Epithelial cell of proximal tubule (primary cell): Measurements from ENCODE around the gene ZNF646. TPM values are rescaled to one million over a fixed set of nuclear protein-coding genes. Genes with fewer than 3 reads are reported as not detected.
A peak's percentile ranks its signal among the peaks of the same experiment; 100 is the strongest.

Experiments used
- DNase-seq: peaks from one replicate; pipeline ENCODE4 v3.0.0-alpha.2; 2011; ENCODE audit warnings: low read depth
- H3K4me3 ChIP-seq: 2 replicates; pipeline ENCODE4 v1.5.1; 2011; ENCODE audit warnings: low read depth, mild to moderate bottlenecking, low read length
- CTCF ChIP-seq: conservative IDR thresholded peaks from 2 replicates; pipeline ENCODE4 v1.5.1; 2012; ENCODE audit warnings: low read depth, mild to moderate bottlenecking, low read length
- total RNA-seq: library from RNA; depleted of rRNA; stranded (reverse); fragments of >200 nt; gene quantifications from 2 replicates; pipeline ENCODE4 v1.2.3, GENCODE V29; 2015

The ZNF646 gene
- total RNA-seq, 1 donor from 2014 or later: 13.5 TPM

- no peak within 1 kb of the TSS for H3K4me3 ChIP-seq
- no peak for TF ChIP-seq CTCF
- DNase-seq: no peak
Measured at GRCh38 chr16:31088459-31089183, 14.4 kb downstream of the ZNF646 start, which contains the start of gene PRSS53. PRSS53 (minus strand) TSS chr16:31088943; CDS start chr16:31088809, 134 bp downstream.

DNA sequence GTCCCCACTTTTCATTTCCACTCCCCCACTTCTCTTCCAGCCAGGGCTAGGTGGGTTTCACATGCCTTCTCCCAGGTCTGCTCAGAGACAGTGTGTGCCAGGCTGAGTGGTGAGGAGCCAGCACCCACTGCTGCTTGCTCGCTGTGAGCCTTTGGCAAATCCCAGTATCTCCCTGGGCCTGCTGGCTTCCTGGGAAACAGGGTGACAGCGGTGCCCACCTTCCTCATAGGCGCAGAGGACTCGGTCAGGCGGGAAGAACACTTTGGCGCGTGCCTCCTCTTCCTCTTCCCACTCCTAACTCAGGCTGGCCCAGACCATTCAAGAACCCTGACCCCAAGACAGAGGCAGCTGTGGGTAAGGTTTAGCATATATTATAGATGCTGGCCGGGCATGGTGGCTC lies 15.0 kb downstream of the ZNF646 start:
- H3K4me3 ChIP-seq: no peak overlapping the region
- no peak for DNase-seq
- TF ChIP-seq CTCF: no peak

DNA sequence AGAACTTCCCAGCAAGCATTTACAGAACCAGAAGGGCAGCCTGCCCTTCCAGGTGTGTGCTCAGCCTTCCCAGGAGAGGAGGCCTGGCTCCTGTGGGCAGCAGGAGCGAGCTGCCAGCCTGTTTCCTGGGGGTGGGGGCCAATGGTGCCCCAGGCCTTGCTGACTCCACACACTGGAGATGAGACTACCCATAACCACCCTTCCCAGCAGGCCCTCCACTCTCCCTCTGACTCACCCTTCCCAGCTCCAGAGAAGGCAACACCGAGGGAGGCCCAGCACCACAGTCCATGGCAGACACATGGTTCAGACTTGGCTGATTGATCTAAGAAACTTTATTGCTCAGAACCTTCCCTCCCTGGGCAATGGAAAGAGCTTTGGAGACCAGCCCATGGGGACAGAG lies 16.3 kb downstream of the ZNF646 start:
- no peak for DNase-seq
- no peak for TF ChIP-seq CTCF
- H3K4me3 ChIP-seq: no peak overlapping the region

DNA sequence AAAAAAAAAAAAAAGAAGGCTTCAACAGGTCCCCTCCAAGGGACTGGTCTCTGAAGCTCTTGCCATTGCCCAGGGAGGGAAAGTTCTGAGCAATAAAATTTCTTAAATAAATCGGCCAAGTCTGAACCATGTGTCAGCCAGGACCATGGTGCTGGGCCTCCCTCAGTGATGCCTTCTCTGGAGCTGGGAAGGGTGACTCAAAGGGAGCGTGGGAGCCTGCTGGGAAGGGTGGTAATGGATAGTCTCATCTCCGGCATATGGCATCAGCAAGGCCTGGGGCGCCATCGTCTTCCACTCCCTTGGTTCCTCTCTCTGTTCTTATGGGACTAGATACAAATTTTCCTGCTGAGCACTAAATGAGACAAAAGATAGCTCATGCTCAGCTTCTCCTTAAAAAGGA lies 18.1 kb downstream of the ZNF646 start:
- no peak overlapping the region for H3K4me3 ChIP-seq
- no peak for DNase-seq
- TF ChIP-seq CTCF: no peak

DNA sequence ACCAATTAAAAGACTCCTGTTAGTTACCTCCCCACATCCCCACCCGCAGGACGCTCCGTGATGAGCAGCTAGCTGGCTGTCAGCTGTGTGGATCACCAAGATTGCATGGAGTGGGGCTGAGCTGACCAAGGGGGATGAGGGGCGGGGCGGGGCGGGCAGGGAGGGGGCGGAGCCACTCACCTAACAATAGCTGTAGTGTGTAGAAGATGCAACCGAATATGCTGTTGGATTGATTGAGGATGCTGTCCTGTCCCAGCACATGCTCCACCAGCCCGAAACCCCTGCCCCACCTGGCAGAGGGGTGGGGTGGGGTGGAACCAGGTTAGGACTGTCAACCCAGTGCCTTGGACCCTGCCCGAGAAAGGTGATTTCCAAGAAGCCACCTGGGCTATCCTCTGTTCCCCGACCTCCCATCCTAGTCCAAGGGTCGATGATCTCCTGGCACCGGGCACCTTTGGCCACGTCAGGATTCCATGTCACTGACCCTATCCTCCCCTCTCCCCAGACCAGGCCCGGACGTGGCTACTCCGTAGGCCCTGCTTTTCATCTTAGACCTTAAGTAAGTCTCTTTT lies 19.0 kb downstream of the ZNF646 start:
- DNase-seq: no peak
- H3K4me3 ChIP-seq: peak overlapping the region; percentile 98
- TF ChIP-seq CTCF: no peak

DNA sequence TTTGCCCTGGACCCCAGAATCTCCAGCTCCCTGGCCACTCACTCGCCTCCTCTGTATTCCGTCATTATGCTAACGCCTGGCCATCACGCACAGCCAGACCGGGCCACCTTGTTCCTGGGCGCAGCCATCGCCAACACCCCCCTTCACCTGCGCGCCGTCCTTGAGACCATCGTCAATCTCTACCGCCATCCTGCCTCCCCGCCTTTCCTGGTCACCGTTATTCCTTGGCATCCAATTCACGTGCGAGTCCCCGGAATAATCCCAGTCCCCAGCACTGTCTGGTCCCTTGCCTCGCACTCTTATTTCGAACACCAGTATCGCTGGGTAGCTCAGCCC lies 19.8 kb downstream of the ZNF646 start:
- H3K4me3 ChIP-seq: peak overlapping the region; percentile 98
- DNase-seq: no peak
- TF ChIP-seq CTCF: no peak

- TF ChIP-seq CTCF: no peak
- peak; percentile 81 for DNase-seq
- H3K4me3 ChIP-seq: peak within 1 kb of the TSS; percentile 98
Measured at GRCh38 chr16:31094424-31095120, 20.4 kb downstream of the ZNF646 start, which contains the start of gene VKORC1. VKORC1 (minus strand) TSS chr16:31094797; CDS start chr16:31094729, 68 bp downstream.
